Measurements from ENCODE around the gene FAM217A. TPM values are rescaled to one million over a fixed set of nuclear protein-coding genes. Genes with fewer than 3 reads are reported as not detected.
A peak's percentile ranks its signal among the peaks of the same experiment; 100 is the strongest.

The FAM217A gene
- polyA plus RNA-seq, 2 of the 4 experiments (the other 2 are of a cell fraction), result not detected

DNA sequence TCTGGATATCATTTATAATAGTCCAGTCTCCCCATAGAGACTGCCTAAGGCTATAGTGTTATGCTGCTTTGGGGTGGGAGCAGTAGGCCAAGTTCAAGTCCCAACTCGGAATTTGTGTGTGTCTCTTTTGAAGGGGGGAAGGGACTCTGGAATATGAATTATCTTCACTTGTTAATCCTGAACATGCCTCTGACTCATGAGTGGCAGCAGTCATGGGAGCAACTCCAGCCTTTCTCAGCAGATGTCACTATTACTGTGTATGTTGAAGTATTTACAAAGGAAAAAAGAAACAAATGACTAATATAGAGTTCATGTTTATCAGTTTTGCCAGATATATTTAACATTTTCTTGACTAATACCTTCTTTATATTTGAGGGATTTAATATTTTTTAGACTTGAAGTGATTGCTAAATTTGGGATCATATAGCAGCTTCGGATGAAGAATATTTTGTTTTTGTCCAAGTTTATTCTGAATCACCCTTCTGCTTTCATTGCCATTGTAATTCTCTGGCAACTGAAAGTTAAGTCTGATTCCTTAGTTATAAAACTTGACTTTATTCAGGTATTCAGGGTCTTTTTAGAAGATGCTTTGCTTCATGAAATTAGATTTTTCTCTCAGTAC lies 23.4 kb downstream of the FAM217A start:
- Histone ChIP-seq H3K4me1 (peaks cover 57% of the 10 kb centered on the region), H3K27ac (peak overlapping the region; percentile 4 to 40; a peak in 3 of 6 replicates), H3K4me3 (no peak overlapping the region), H3K9me3 (no peaks in the 10 kb centered on the region), H3K4me2 (peak overlapping the region; percentile 46)
- DNase-seq (ENCODE audit: low read depth in 1 of 2, low spot score in 1 of 2), result peak; percentile 47 to 70
- WGBS (ENCODE audit: missing lambda C conversion rate), result 23% methylated on average over 2 of the region's 2 CpGs
- ATAC-seq, result peak; percentile 87 to 91
- POLR2A ChIA-PET, result interaction anchor here (1.4 kb wide), 1 partner anchor 81 kb away, joined by 3 read pairs; no protein-coding TSS in a partner anchor
- CTCF ChIA-PET, result interaction anchor here (0.5 to 3.5 kb wide), 12 partner anchors 9 to 264 kb away, joined by 3 to 15 read pairs (median 4); partner anchors contain the start of gene ECI2
- TF ChIP-seq CHD4 (IDR thresholded peaks at IDR 0.05; ENCODE audit: borderline replicate concordance) (no peak), RAD21 (conservative IDR thresholded peaks at IDR 0.05 in 1 of 2, IDR thresholded peaks at IDR 0.05 in 1 of 2) (peak; percentile 63 to 72), RFX5 (IDR thresholded peaks at IDR 0.05) (no peak), FOSL2 (IDR thresholded peaks at IDR 0.05) (0 out of 2 replicates have a peak, but pooled peaks have one; percentile 46), FOSL2 (CRISPR knock-in tag; IDR thresholded peaks at IDR 0.05) (peak; percentile 74), NR3C1 (IDR thresholded peaks at IDR 0.05) (no peak), SMC3 (IDR thresholded peaks at IDR 0.05) (peak; percentile 70), HOXB13 (CRISPR knock-in tag; IDR thresholded peaks at IDR 0.05; ENCODE audit: low read depth) (no peak), MAFK (IDR thresholded peaks at IDR 0.05; ENCODE audit: partially characterized antibody) (no peak), ZFP36 (IDR thresholded peaks at IDR 0.05; ENCODE audit: borderline replicate concordance, partially characterized antibody) (no peak)
- TF ChIP-seq, protein P1, sequence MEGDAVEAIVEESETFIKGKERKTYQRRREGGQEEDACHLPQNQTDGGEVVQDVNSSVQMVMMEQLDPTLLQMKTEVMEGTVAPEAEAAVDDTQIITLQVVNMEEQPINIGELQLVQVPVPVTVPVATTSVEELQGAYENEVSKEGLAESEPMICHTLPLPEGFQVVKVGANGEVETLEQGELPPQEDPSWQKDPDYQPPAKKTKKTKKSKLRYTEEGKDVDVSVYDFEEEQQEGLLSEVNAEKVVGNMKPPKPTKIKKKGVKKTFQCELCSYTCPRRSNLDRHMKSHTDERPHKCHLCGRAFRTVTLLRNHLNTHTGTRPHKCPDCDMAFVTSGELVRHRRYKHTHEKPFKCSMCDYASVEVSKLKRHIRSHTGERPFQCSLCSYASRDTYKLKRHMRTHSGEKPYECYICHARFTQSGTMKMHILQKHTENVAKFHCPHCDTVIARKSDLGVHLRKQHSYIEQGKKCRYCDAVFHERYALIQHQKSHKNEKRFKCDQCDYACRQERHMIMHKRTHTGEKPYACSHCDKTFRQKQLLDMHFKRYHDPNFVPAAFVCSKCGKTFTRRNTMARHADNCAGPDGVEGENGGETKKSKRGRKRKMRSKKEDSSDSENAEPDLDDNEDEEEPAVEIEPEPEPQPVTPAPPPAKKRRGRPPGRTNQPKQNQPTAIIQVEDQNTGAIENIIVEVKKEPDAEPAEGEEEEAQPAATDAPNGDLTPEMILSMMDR (IDR thresholded peaks at IDR 0.05), result peak; percentile 57
- TF ChIP-seq, protein P2, sequence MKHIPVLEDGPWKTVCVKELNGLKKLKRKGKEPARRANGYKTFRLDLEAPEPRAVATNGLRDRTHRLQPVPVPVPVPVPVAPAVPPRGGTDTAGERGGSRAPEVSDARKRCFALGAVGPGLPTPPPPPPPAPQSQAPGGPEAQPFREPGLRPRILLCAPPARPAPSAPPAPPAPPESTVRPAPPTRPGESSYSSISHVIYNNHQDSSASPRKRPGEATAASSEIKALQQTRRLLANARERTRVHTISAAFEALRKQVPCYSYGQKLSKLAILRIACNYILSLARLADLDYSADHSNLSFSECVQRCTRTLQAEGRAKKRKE (CRISPR knock-in tag; IDR thresholded peaks at IDR 0.05; ENCODE audit: low read depth), result no peak
- TF ChIP-seq, protein P3, sequence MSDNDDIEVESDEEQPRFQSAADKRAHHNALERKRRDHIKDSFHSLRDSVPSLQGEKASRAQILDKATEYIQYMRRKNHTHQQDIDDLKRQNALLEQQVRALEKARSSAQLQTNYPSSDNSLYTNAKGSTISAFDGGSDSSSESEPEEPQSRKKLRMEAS (IDR thresholded peaks at IDR 0.05), result no peak
- no peak for FAIRE-seq

DNA sequence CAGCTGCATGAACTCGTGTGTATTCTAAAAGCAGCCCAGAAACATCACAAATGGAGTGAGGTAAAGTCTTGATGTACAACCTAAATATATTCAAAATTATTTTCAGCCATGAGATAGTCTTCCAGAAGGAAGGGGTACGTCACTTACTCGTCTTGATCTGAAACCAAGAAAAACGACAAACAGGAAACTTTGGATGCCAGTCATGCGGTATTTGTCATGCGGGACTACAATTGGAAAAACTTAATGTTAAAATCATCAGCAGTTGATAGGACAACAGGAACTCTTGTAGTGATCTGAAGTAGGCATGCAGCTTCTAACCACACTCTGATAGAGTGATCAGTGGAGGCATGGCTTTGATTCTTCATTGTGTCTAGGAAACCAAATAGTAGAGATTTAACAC lies 29.7 kb downstream of the FAM217A start:
- ATAC-seq (no peak), FAIRE-seq (no peak)

More for the DNA sequence above, 29.7 kb downstream of the FAM217A start:
- TF ChIP-seq HOXB13 (CRISPR knock-in tag; IDR thresholded peaks at IDR 0.05; ENCODE audit: low read depth) (no peak), HOXA7 (CRISPR knock-in tag; IDR thresholded peaks at IDR 0.05) (no peak), CHD4 (IDR thresholded peaks at IDR 0.05; ENCODE audit: borderline replicate concordance) (no peak), EP300 (IDR thresholded peaks at IDR 0.05) (no peak), JUN (IDR thresholded peaks at IDR 0.05) (no peak), SMC3 (IDR thresholded peaks at IDR 0.05) (no peak)
- TF ChIP-seq, protein P4, sequence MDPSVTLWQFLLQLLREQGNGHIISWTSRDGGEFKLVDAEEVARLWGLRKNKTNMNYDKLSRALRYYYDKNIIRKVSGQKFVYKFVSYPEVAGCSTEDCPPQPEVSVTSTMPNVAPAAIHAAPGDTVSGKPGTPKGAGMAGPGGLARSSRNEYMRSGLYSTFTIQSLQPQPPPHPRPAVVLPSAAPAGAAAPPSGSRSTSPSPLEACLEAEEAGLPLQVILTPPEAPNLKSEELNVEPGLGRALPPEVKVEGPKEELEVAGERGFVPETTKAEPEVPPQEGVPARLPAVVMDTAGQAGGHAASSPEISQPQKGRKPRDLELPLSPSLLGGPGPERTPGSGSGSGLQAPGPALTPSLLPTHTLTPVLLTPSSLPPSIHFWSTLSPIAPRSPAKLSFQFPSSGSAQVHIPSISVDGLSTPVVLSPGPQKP (IDR thresholded peaks at IDR 0.05; ENCODE audit: low read depth, low read length), result no peak
- TF ChIP-seq, protein P5, sequence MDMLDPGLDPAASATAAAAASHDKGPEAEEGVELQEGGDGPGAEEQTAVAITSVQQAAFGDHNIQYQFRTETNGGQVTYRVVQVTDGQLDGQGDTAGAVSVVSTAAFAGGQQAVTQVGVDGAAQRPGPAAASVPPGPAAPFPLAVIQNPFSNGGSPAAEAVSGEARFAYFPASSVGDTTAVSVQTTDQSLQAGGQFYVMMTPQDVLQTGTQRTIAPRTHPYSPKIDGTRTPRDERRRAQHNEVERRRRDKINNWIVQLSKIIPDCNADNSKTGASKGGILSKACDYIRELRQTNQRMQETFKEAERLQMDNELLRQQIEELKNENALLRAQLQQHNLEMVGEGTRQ (IDR thresholded peaks at IDR 0.05), result no peak
- POLR2A ChIA-PET, result no interaction called here
- H3K4me3 ChIP-seq, result no peak overlapping the region
- DNase-seq (ENCODE audit: low read depth in 1 of 2, low spot score in 1 of 2), result no peak
- no peaks in the 10 kb centered on the region for H3K4me1 ChIP-seq
- CTCF ChIA-PET, result interaction anchor here (1.2 kb wide), 1 partner anchor 28 kb away, joined by 4 read pairs; a partner anchor contains a TSS
- no peak overlapping the region for H3K4me2 ChIP-seq
- no peaks in the 10 kb centered on the region for H3K9me3 ChIP-seq
- H3K27ac ChIP-seq, result no peak overlapping the region
- WGBS (ENCODE audit: missing lambda C conversion rate), result 90% methylated on average over 6 of the region's 6 CpGs
